NT2/D1 (cell line): ENCODE data around the gene RALGDS.

Experiments
- SUZ12 ChIP-seq: IDR thresholded peaks from 2 replicates; pipeline ENCODE4 v1.6.1; 2011; ENCODE audit not compliant: insufficient read length, insufficient read depth; ENCODE audit errors: extremely low read depth
- YY1 ChIP-seq: IDR thresholded peaks from 2 replicates; pipeline ENCODE4 v1.6.1; 2011; ENCODE audit not compliant: insufficient read length, insufficient read depth

GRCh38 chr9:133134388-133135145 is 13.5 kb upstream of the RALGDS start:
- no peak for TF ChIP-seq YY1
- no peak for TF ChIP-seq SUZ12
